Endothelial cell (in vitro differentiated cells): ENCODE results near the gene STRN. TPM values are rescaled to one million over a fixed set of nuclear protein-coding genes. Genes with fewer than 3 reads are reported as not detected.
A peak's percentile ranks its signal among the peaks of the same experiment; 100 is the strongest.

Experiments used
- DNase-seq: peaks from one replicate; pipeline ENCODE4 v3.0.0; 2021; ENCODE audit warnings: low spot score
- H3K27ac Mint-ChIP-seq: one replicate; pipeline ENCODE4 v1.8.0; 2021; ENCODE audit warnings: mixed read lengths, inconsistent platforms; ENCODE audit not compliant: unreplicated experiment
- H3K27me3 Mint-ChIP-seq: one replicate; pipeline ENCODE4 v1.8.0; 2021; ENCODE audit warnings: mild to moderate bottlenecking, moderate library complexity, mixed read lengths, inconsistent platforms; ENCODE audit not compliant: unreplicated experiment
- H3K36me3 Mint-ChIP-seq: one replicate; pipeline ENCODE4 v1.8.0; 2021; ENCODE audit warnings: mild to moderate bottlenecking, low read depth, mixed read lengths, inconsistent platforms; ENCODE audit not compliant: unreplicated experiment
- H3K4me1 Mint-ChIP-seq: one replicate; pipeline ENCODE4 v1.8.0; 2021; ENCODE audit warnings: mild to moderate bottlenecking, mixed read lengths, inconsistent platforms; ENCODE audit not compliant: unreplicated experiment
- H3K4me3 Mint-ChIP-seq: one replicate; pipeline ENCODE4 v1.8.0; 2021; ENCODE audit warnings: mild to moderate bottlenecking, mixed read lengths, inconsistent platforms; ENCODE audit not compliant: unreplicated experiment
- H3K9me3 Mint-ChIP-seq: one replicate; pipeline ENCODE4 v1.8.0; 2021; ENCODE audit warnings: mixed read lengths, inconsistent platforms; ENCODE audit not compliant: unreplicated experiment
- CTCF ChIP-seq: fragments of 200-600 bp; sonication (generic); IDR thresholded peaks from one replicate; pipeline ENCODE4 v1.5.0; 2021; ENCODE audit warnings: antibody characterized with exemption; ENCODE audit not compliant: unreplicated experiment
- total RNA-seq: library from RNA; stranded (reverse); fragmentation: NEBNext Ultra II Directional; extraction: Animal tissue kit (Norgen Biotek cat#: 25700); gene quantifications from one replicate; pipeline ENCODE4 v1.2.1, GENCODE V29; 2021; ENCODE audit not compliant: unreplicated experiment

Gene STRN
- total RNA-seq, 1 donor from 2014 or later, result 52.0 TPM

- no peak overlapping the region for H3K4me3 Mint-ChIP-seq
Observed at GRCh38 chr2:36823862-36824261, 142.5 kb downstream of the STRN start.

GRCh38 chr2:36820942-36821605 is 145.3 kb downstream of the STRN start:
- Mint-ChIP-seq H3K4me3 (no peak overlapping the region), H3K27me3 (peaks cover 1% of the 10 kb centered on the region), H3K27ac (no peak overlapping the region), H3K36me3 (no peaks in the 10 kb centered on the region), H3K4me1 (peaks cover 5% of the 10 kb centered on the region), H3K9me3 (no peaks in the 10 kb centered on the region)
- TF ChIP-seq CTCF, result no peak
- no peak for DNase-seq

More at GRCh38 chr2:36823862-36824261, 142.5 kb downstream of the STRN start:
- Mint-ChIP-seq H3K27ac (no peak overlapping the region), H3K9me3 (no peaks in the 10 kb centered on the region), H3K4me1 (peaks cover 7% of the 10 kb centered on the region), H3K36me3 (no peaks in the 10 kb centered on the region), H3K27me3 (peaks cover 1% of the 10 kb centered on the region)
- TF ChIP-seq CTCF, result no peak
- DNase-seq, result no peak

- H3K27ac Mint-ChIP-seq, result no peak overlapping the region
- H3K4me3 Mint-ChIP-seq, result no peak overlapping the region
- no peaks in the 10 kb centered on the region for H3K36me3 Mint-ChIP-seq
- peaks cover 1% of the 10 kb centered on the region for H3K27me3 Mint-ChIP-seq
- H3K4me1 Mint-ChIP-seq, result peaks cover 5% of the 10 kb centered on the region
- H3K9me3 Mint-ChIP-seq, result no peaks in the 10 kb centered on the region
- TF ChIP-seq CTCF, result peak; percentile 22
- DNase-seq, result no peak
Observed at GRCh38 chr2:36819095-36819711, 147.1 kb downstream of the STRN start.

- Mint-ChIP-seq H3K4me3 (no peak overlapping the region), H3K4me1 (peaks cover 5% of the 10 kb centered on the region), H3K9me3 (no peaks in the 10 kb centered on the region), H3K27me3 (peaks cover 1% of the 10 kb centered on the region), H3K36me3 (no peaks in the 10 kb centered on the region), H3K27ac (no peak overlapping the region)
- DNase-seq, result no peak
- no peak for TF ChIP-seq CTCF
Observed at GRCh38 chr2:36818542-36818941, 147.8 kb downstream of the STRN start.

- Mint-ChIP-seq H3K36me3 (no peaks in the 10 kb centered on the region), H3K27me3 (no peaks in the 10 kb centered on the region), H3K4me3 (no peak overlapping the region), H3K4me1 (no peaks in the 10 kb centered on the region), H3K9me3 (no peaks in the 10 kb centered on the region), H3K27ac (no peak overlapping the region)
- DNase-seq, result peak; percentile 49
- TF ChIP-seq CTCF, result no peak
Observed at GRCh38 chr2:36812196-36812595, 154.1 kb downstream of the STRN start.
